ENCODE measurements around the gene GATD1. TPM values are rescaled to one million over a fixed set of nuclear protein-coding genes. Genes with fewer than 3 reads are reported as not detected.

The GATD1 gene
- total RNA-seq, 1 experiment from 2014 or later: 23.0 TPM

DNA sequence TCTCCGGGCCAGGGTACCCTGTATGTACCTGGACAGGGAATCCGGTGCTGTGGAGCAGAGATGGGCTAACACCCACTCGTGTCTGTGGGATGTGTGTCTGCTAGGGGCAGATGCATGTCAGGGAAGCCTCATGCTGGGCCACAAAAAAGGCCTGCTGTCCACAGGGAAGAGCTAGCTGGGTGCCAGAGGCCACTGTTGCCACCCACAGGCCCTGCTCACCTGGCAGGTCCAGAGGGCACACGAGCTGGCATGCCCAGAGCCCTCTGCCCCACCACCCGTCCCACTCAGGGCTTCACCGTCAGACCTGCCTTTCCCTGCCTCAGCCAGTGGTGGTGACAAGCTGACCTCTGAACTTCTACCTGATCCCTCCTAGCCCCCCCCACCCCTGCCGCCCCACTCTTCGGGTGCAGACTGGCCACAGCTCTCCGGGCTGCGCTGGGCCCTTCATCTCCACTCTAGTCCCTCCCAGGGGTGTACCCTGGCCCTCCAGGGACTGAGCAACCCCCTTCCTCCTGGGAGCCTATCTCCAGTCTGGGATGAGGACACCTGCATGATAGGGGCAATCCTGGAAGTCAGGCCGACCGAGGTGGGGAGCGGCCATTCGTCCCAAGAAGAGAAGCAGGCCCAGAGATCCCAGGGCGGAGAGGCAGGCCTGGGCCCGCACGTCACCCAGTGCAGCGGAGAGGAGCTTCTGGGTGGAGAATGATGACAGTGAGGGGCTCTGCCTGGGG lies 19.4 kb upstream of the GATD1 start:
- DNase-seq (ENCODE audit: extremely low read depth, low read depth): no peak

DNA sequence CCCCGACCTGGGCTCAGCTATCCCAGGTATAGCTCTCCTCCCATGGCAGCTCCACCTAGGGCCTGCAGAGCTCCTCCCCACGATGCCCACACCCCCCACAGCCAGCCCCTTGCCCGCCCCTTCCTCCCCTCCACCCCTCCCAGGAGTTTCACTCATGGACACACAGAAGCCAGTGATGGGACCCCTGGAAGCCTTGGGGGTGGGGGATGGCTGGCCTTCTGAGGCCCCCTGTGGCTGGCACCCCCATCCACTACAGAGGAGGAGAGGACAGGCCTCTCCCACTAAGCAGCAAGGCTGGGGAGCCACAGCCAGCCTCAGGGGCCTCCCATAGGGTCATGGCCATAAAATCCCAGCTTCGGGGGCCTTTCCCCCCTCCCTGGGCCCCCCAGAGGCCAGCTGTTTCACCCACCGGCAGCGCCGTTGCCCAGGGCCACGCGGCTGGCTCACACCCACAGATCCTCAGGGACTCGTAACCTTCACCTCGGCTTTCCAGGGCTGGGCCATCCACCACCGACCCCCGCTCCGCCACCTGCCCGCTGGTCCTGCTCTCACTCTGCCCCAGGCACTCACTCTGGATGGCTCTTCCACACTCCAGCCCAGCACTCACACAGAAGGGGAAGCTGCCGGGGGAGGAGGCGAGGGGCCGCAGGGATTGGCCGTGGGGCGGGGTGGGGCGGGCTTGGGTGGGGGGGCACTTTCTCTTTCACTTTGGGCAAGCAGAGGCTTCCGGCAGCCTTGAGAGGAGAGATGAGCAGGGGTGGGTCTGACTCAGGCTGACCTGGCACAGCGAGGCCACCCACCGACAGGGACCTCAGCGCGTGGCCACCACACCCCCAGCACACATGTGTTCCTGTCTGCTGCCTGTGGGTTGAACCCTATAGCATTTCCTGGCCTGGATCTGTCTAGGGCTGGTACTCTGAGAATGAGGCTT lies 18.6 kb upstream of the GATD1 start:
- DNase-seq (ENCODE audit: extremely low read depth, low read depth): no peak

DNA sequence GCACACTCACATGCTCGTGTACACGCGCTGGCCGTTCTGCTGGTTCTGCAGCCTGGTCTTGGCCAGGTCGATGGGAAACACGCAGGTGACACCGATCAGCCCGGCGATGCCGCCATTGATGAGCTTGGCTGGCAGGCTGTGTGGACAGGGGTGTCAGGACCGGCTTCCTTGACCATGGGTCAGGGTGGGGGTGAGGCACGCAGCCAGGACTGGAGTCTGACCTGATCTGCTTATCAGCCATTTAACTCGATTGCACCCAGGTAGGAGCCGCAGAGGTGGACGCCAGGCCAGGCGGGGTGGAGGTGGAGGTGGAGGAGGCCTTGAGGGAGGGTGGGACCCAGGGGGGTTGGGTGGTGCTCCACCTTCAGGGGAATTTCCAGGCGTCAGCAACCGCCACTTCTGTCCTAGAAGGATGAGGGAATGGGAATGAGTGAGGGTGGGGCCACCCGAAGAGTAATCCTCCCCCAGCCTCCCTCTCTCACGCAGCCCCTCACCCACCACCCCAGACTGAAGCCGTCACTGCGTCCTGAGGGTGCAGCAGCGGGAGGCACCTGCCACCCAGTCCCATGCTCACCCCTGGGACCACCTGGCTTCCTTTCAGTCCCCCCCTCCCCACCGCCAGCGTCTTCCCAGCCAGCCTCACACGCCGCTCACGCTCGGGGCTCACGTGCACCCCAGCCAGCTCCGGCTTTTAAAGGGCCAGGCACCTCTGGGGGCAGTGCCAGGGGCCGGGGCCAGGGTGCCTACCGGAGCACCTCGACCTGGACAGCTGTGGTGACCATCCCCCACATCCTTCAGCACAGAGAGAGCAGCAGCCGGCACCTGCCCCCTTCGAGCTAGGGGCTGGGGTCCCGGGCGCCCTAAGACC lies 17.7 kb upstream of the GATD1 start:
- DNase-seq (ENCODE audit: extremely low read depth, low read depth): no peak

GRCh38 chr11:794013-794765 lies 16.9 kb upstream of the GATD1 start:
- DNase-seq (ENCODE audit: extremely low read depth, low read depth): no peak

DNA sequence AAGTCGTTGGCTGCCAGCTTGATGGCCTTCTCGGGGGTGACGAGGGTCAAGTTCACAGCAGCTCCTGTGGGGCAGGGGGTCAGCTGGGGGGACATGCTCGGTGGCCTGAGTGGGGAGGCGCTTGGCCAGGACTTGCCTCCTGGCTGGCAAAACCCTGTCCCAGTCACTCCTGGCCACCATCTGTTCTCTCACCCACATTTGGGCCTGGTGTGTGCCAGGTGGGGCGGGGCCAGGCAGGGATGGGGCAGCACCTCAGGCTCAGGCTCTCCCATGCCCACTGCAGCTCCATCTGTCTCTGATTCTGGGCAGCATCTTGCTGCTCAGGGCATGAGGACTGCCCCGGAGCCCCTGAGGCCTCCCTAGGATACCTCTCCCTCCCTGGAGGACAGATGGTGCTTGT lies 16.3 kb upstream of the GATD1 start:
- no peak for DNase-seq (ENCODE audit: extremely low read depth, low read depth)

DNA sequence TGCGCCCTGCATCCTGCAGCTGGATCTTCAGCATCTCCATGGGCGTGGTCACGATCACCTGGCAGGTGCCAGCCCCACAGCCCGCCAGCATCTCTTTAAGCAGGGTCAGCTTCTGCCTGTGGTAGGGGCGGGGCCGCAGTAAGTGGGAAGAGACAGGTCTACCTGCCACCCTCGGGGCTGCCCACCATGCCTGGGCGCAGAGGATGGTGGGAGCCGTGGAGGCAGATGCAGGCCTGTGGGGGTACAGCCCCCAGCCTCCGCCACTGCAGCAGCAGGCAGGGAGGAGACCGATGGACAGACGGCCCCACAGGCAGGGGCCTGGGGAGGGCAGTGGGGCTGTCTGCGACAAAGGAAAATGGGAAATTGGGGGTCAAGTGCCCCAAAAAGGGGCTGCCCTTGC lies 15.6 kb upstream of the GATD1 start:
- DNase-seq (ENCODE audit: extremely low read depth, low read depth): no peak

GRCh38 chr11:792535-792821 lies 15.2 kb upstream of the GATD1 start:
- DNase-seq (ENCODE audit: extremely low read depth, low read depth): no peak

DNA sequence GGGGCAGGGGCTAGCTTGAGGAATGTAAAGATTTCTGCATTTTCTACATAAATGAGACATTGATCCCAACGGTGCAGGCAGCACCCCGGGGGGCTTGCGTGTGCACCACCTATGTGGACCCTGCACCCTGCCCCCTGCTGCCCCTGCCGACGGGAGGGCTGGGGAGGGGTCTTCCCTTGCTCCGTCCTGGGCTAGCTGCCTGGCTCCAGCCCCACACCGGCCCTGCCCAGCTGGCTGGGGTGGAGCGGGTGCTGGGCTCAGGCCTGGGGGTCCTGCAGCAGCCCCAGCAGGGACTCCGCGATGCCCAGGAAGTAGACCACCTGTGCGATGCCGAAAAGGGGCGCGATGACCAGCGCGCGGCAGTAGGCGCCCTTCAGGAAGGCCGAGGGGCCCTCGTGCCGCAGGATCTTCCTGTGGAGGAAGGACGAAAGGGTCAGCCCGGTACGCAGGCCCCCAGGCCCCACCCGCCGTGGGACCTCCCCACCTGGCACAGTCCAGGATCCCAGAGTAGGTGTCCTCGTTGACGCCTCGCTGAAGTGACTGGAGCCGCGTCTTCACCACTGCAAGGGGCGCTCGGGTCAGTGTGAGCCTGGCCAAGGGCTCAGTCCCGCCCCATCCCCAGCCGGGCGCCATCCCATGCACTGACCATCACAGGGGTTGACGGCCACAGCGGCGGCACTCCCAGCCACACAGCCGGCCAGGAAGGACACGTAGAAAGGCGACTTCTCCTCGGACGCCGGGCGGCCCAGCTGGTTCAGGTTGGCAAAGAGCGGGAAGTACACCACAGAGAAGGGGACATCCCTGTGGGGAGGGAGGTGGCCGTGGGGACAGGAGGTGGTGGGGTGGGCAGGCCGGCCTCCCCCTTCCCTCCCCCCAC lies 14.6 kb upstream of the GATD1 start:
- DNase-seq (ENCODE audit: extremely low read depth, low read depth): no peak

- DNase-seq (ENCODE audit: extremely low read depth, low read depth): no peak
Measured at GRCh38 chr11:790721-791564, 13.7 kb upstream of the GATD1 start.

DNA sequence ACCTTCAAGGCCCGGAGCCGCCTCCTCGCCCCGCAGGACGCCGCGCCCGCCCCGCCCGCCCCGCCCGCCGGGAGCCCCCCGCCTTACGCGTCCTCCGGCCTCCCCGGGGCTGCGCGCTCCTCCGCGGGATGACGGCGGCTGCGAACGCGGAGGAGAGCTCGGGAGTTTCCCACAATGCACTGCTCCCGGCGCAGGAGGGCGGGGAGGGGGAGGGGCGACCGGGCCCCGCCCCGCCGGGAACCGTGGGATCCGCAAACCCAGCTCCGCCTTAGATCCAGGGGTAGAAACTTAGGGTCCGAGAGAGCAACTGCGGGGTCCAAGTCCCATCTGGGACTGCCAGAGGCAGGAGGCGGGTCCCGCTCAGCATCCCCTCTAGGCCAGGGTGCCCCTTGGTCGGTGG lies 12.7 kb upstream of the GATD1 start, which contains the start of gene CEND1:
CEND1 (minus strand) TSS at position 148 of the 400 bp plus-strand sequence. CDS start 1,514 bp downstream, outside the sequence.
- DNase-seq (ENCODE audit: extremely low read depth, low read depth): no peak

GRCh38 chr11:788953-789940 lies 12.0 kb upstream of the GATD1 start:
- no peak for DNase-seq (ENCODE audit: extremely low read depth, low read depth)

GRCh38 chr11:788009-788640 lies 10.8 kb upstream of the GATD1 start:
- DNase-seq (ENCODE audit: extremely low read depth, low read depth): no peak

DNA sequence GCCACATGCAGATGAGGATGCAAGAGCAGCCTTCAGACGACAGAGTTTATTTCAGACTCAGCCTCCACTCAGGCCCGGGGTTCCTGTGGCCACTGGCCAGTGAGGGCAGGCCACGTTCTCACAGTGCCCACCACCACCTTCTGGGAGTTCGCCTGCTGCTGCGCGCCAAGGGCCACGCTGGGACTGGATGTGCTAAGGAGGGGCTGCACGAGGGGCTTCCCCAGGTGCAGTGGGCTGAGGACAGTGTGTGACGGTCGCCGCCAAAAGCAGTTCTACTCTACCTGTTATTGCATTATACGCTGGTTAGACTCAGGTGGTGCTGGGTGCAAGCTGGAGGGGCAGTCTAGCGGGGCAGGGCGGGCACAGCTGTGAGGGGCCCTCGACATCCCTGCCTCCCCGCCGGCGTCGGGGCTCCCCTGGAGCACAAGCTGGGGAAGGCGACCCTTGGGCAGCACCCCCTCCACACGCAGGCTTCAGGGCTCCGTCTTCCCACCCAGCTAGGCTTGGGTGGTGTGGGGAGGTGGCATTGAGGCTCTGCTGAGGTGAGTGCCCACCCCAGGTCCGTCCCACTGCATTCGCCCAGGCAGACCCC lies 9.9 kb upstream of the GATD1 start:
- DNase-seq (ENCODE audit: extremely low read depth, low read depth): no peak

DNA sequence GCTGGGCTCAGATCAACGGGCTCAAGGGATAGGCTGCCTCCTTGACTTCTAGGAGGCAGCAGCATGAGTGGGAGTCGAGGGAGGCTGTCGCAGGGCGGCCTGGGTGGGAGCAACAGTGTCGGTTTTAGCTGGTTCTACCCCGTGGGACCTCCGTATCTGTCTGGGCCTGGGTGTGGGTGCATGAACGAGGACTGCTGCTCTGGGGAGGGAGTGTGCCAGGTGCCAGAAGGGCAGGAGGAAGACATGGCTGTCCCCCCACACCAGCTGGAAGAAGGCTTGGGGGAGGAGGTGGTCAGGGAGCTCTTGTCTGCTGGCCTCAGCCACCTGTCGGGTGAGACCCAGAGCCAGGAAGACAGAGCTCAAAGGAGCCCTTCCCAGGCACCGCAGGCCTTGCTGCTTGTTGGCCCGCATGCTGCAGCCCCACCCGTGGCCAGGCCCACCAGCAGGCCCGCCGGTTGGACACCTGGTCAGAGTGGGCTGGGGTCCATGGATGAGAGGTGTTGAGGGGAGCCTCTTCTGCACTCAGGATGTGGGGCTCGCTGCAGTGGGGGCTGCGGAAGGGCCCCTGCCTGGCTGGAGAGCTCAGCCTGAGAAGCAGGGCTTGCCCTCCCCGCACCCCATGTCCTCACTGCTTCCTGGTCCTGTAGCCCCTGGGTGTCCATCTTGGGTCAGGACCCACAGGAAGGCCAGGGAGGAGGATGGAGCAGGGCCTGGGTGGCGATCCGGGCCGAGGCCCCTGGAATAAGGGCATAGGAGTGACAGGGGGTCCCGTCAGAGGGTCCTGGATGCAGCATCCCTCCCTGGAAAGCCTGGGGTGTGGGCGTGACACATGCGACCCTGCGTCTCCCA lies 9.2 kb upstream of the GATD1 start:
- DNase-seq (ENCODE audit: extremely low read depth, low read depth): no peak

GRCh38 chr11:783581-784015 lies 6.3 kb upstream of the GATD1 start:
- no peak for DNase-seq (ENCODE audit: extremely low read depth, low read depth)
